GM08714 (cell line): ENCODE data around the gene LRRK1.

Experiments
- H3K4me3 ChIP-seq: fragments of 200-500 bp; sonication (Bioruptor generic); 2 replicates; pipeline ENCODE4 v1.5.1; 2014; ENCODE audit warnings: mild to moderate bottlenecking, low read length, inconsistent platforms
- ZNF274 ChIP-seq: IDR thresholded peaks from 2 replicates; pipeline ENCODE4 v1.6.1; 2012; ENCODE audit warnings: mild to moderate bottlenecking, low read depth, low read length

Gene LRRK1

GRCh38 chr15:100911086-100911485, 8.1 kb upstream of the LRRK1 start:
- TF ChIP-seq ZNF274: no peak
- no peak overlapping the region for H3K4me3 ChIP-seq

GRCh38 chr15:100913961-100914360, 5.2 kb upstream of the LRRK1 start:
- TF ChIP-seq ZNF274: no peak
- H3K4me3 ChIP-seq: no peak overlapping the region

GRCh38 chr15:100914876-100915275, 4.3 kb upstream of the LRRK1 start:
- no peak overlapping the region for H3K4me3 ChIP-seq
- TF ChIP-seq ZNF274: no peak

- no peak for TF ChIP-seq ZNF274
- H3K4me3 ChIP-seq: peak overlapping the region; percentile 78
Measured at GRCh38 chr15:100918034-100918689, 995 bp upstream of the LRRK1 start.

- TF ChIP-seq ZNF274: no peak
- peak overlapping the region; percentile 78 for H3K4me3 ChIP-seq
Measured at GRCh38 chr15:100919481-100920405, 586 bp downstream of the LRRK1 start.

GRCh38 chr15:100920516-100921135, 1.5 kb downstream of the LRRK1 start:
- TF ChIP-seq ZNF274: no peak
- peak overlapping the region; percentile 78 for H3K4me3 ChIP-seq

GRCh38 chr15:100922192-100923040, 3.3 kb downstream of the LRRK1 start:
- TF ChIP-seq ZNF274: no peak
- H3K4me3 ChIP-seq: peak overlapping the region; percentile 38; the same call in 1 of the 2 replicates

- TF ChIP-seq ZNF274: no peak
- peak overlapping the region; percentile 38; the same call in 1 of the 2 replicates for H3K4me3 ChIP-seq
Measured at GRCh38 chr15:100923076-100923475, 3.9 kb downstream of the LRRK1 start.

- no peak overlapping the region for H3K4me3 ChIP-seq
- no peak for TF ChIP-seq ZNF274
Measured at GRCh38 chr15:100923902-100924301, 4.7 kb downstream of the LRRK1 start.

- no peak for TF ChIP-seq ZNF274
- H3K4me3 ChIP-seq: no peak overlapping the region
Measured at GRCh38 chr15:100924436-100924835, 5.3 kb downstream of the LRRK1 start.

- no peak overlapping the region for H3K4me3 ChIP-seq
- no peak for TF ChIP-seq ZNF274
Measured at GRCh38 chr15:100925480-100925879, 6.3 kb downstream of the LRRK1 start.

- no peak for TF ChIP-seq ZNF274
- no peak overlapping the region for H3K4me3 ChIP-seq
Measured at GRCh38 chr15:100926258-100926657, 7.1 kb downstream of the LRRK1 start.

GRCh38 chr15:100926971-100927756, 8.0 kb downstream of the LRRK1 start:
- no peak for TF ChIP-seq ZNF274
- H3K4me3 ChIP-seq: no peak overlapping the region; the same call in 1 of the 2 replicates
